HG02798 (cell line): ENCODE results near the gene ZBTB5.
A peak's percentile ranks its signal among the peaks of the same experiment; 100 is the strongest.
"Not testable (repeated sequence)": the region's sequence is repeated elsewhere in the genome, so short reads cannot be mapped to it uniquely, and the experiment has no call there.

Experiments
- ATAC-seq: cut with Tn5 transposase; IDR thresholded peaks from one replicate; pipeline ENCODE4 v1.9.1; 2021; ENCODE audit warnings: mild to moderate bottlenecking; ENCODE audit not compliant: unreplicated experiment, poor library complexity

Gene ZBTB5

GRCh38 chr9:37465249-37466036 lies at the start of gene ZBTB5:
TSS of gene ZBTB5 (minus strand) at chr9:37465450. CDS start at chr9:37442551, 22,899 bp downstream.
- ATAC-seq, result peak; percentile 86

DNA sequence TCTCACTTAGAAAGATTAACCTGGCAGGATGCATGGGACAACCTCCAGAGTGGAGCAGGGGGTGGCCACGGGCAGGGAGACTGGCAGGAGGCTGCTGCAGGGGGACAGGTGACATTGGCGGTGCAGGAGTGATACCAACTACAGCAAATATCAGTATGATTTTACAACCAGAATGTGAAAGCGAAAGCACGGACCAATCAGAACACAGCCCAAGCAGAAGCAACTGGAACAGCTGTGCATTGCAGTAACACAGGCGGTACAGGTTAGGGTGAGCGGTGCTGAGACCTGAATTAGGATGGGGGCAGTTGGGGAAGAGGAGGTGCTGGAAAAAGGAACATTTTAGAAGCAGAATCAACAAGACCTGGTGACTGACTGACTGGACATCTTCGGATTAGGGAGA lies 49.7 kb upstream of the ZBTB5 start:
- ATAC-seq, result no peak

DNA sequence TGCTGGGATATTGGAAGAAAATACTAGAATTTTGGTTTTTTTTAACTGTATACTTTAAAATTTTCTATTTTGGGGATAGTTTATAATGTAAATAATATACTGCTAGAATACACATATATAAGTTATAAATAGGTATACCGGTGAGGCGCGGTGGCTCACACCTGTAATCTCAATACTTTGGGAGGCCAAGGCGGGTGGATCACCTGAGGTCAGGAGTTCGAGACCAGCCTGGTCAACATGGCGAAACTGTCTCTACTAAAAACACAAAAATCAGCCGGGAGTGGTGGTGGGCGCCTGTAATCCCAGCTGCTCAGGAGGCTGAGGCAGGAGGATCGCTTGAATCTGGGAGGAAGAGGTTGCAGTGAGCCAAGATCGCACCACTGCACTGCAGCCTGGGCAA lies 49.2 kb upstream of the ZBTB5 start:
- ATAC-seq, result not testable (repeated sequence)

- no peak for ATAC-seq
These were observed 47.2 kb upstream of the ZBTB5 start for GRCh38 chr9:37512437-37512836.

DNA sequence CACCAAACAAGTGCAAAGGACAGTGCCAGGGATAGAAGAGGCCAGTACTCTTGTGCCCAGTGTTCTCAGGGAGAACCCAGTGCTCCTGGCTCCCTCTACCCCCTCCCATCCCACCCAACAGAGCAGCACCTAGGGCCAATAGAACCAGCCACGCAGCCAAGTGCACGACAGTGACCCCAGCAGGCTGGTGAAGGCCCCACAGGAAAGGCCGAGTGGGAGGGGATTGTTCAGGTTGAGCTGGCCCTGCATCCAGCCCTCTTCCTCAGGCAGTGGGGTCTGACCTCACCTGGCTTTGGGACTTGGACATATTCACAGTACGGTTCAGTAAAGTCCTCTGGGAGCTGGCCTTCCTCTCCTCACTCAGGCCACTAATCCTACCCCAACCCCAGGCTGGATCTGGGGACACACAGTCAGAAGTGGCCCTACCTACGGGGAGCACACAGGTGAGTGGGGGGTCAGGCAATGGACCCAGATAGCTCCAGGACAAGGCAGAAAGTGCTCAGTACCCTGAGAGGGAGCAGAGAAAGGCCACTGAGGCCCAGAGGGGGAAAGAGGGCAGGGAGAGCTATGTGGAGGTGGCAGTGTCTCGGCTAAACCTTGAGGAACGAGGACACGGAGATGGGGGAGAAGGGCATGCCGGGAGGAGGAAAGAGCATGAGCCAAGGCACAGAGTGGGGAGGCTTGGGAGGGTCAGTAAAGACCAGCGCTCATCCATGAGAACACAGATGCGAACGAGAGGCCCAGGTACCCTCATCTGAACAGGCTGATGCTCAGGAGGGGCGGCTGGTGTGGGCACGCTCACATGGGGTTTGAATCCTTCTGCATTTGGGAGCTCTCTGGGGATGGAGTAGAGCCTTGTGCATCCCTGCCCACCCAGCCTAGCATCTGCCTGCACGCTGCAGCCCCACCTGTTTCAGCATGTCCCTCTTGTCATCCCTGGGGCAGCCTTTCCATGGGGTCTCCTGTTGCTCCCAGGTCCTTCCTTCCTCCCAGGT lies 46.1 kb upstream of the ZBTB5 start:
- no peak for ATAC-seq

- ATAC-seq, result not testable (repeated sequence)
These were observed 44.8 kb upstream of the ZBTB5 start for GRCh38 chr9:37510053-37510452.

- no peak for ATAC-seq
These were observed 44.3 kb upstream of the ZBTB5 start for GRCh38 chr9:37509536-37509935.

- ATAC-seq, result no peak
These were observed 43.6 kb upstream of the ZBTB5 start for GRCh38 chr9:37508834-37509206.

DNA sequence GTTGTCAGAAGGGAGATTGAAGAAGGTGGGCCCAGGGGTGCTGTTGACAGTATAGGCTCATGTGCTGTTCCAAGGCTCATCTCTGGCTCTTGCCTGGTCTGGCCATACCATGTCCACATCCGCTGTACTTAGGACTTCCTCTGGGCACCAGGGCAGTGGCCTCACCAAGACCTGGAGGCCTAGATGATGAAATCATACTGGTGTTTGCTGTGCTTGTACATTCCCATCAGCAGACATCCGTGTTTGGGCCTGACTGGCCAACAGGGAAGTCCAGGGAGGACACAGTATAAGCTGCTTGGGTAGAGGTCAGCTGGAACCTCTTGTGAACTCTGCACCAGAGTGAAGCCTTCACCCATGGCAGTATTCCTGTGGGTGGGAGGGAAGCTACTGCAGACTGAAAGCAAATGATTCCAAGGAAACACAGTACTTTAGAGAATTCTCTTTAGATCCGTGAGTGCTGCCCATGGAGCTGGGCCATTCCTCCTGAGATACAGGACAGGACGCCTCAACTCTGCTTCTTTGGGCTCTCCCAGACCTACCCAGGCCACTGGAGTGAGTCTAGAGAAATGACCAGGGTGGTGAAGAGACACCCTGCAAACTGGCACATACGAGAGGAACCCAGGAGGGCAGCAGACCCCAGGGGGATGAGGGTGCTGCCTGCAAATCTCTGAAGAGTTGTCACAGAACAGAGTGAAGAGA lies 43.0 kb upstream of the ZBTB5 start:
- ATAC-seq, result no peak

- no peak for ATAC-seq
These were observed 42.4 kb upstream of the ZBTB5 start for GRCh38 chr9:37507566-37508134.

DNA sequence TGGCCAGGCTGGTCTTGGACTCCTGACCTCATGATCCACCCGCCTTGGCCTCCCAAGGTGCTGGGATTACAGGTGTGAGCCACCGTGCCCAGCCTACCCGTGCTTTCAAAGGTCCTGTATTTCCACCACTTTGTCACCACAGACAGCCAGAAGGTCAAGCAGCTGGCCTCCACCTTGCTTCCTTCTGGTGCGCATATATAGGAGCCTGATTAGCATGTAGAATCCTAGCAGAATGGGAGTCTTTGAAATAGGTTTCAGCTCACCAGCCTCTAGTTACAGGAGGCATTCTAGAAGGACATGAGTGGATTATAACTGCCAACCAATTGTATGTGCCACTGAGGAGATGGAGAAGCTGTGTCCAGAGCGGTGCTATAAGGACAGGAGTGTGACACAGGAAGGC lies 39.4 kb upstream of the ZBTB5 start:
- no peak for ATAC-seq

DNA sequence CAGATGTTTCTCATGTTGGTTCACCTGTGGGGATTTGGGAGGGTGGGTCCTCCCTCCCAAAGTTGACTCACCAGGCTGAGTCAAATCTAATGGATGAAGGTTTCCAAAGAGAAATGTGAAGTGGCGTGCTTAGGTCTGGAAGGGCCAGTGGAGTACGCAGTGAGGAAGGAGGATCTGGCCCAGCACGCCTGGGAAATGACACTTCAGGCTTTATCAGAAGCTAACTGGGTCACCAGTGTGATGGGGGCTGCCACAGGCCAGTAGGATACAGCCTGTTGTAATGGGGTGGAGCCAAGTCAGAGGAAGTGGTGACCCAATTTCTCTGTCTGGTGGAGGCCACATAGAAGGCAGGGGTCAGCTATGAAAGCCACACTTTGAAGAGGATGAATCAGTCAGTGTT lies 38.5 kb upstream of the ZBTB5 start:
- ATAC-seq, result no peak

- no peak for ATAC-seq
These were observed 36.8 kb upstream of the ZBTB5 start for GRCh38 chr9:37501957-37502596.

DNA sequence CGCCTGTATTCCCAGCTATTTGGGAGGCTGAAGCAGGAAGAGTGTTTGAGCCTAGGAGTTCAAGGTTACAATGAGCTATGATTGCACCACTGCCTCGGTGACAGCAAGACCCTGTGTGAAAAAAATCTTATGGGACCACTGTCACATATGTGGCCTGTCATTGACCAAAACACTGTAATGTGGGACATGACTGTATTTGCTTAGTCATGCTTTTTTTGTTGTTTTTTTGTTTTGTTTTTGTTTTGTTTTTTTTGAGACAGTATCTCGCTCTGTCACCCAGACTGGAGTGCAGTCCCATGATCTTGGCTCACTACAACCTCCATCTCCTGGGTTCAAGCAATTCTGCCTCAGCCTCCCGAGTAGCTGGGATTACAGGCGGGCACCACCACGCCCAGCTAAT lies 34.0 kb upstream of the ZBTB5 start:
- ATAC-seq, result no peak

GRCh38 chr9:37498457-37498856 lies 33.2 kb upstream of the ZBTB5 start:
- no peak for ATAC-seq

GRCh38 chr9:37497320-37497719 lies 32.1 kb upstream of the ZBTB5 start:
- ATAC-seq, result no peak

DNA sequence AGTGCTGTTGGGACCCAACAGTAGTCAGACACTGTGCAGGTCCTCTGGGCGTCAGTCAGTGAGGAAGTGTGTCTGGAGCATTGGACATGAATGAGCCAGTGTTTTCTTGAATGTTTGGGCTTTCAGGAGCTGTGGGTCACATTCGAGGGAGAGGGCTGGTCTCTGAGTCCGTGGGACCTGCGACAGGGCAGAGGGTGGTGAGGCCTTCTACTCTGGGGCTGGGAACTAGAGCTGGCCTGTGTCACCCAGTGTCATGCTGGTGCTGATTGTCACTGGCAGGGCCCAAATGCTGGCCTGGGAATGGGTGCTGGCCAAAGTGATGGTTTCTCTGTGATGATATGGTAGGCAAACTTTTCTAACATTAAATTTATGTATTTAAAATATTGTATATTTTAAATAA lies 30.8 kb upstream of the ZBTB5 start:
- no peak for ATAC-seq

DNA sequence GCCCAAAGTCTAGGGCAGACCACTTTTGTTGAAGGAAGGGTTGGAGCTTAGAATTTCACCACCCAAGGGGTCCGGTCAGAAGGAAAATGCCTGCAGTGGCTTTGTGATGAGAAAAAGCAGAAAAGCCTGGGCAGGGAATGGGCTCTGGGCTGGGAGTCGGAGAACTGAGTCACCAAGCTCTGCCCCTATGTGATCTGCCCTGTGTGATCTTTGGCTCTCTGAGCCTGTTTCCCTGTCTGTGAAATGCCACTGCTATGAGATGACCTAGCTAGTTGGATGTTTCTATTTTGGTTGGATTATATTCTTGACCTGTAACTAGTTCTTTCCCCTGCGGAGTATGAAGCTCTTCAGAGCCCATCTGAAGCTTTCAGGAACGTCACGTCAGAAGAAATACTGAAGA lies 30.3 kb upstream of the ZBTB5 start:
- ATAC-seq, result no peak

DNA sequence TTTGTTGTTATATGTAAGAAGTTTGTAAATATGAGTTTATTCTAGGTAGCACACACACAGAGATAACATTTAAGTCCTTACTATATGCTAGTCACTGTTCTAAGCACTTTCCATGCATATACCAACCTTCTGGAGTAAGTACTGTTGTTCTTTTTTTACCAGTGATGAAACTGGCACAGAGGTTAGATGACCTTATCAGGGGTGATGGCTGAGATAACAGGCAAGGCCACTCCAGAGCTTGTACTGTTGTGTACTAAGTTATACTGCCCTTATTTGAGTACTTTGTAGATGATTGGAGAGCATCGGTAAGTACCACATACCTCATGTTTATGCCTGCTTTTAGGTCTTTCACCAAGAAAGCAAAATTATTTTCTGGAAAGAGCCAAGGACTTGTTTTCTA lies 26.7 kb upstream of the ZBTB5 start:
- ATAC-seq, result no peak
